HG03571 (cell line): Measurements from ENCODE around the gene JPH3.
"Not testable (repeated sequence)": the region's sequence is repeated elsewhere in the genome, so short reads cannot be mapped to it uniquely, and the experiment has no call there.

Experiments
- ATAC-seq: cut with Tn5 transposase; IDR thresholded peaks from one replicate; pipeline ENCODE4 v1.9.1; 2021; ENCODE audit not compliant: unreplicated experiment

Gene JPH3

GRCh38 chr16:87572959-87573358, 29.3 kb upstream of the JPH3 start:
- ATAC-seq = no peak

- ATAC-seq = no peak
Observed at GRCh38 chr16:87575027-87575804, 27.1 kb upstream of the JPH3 start.

- no peak for ATAC-seq
Observed at GRCh38 chr16:87576171-87576570, 26.1 kb upstream of the JPH3 start.

DNA sequence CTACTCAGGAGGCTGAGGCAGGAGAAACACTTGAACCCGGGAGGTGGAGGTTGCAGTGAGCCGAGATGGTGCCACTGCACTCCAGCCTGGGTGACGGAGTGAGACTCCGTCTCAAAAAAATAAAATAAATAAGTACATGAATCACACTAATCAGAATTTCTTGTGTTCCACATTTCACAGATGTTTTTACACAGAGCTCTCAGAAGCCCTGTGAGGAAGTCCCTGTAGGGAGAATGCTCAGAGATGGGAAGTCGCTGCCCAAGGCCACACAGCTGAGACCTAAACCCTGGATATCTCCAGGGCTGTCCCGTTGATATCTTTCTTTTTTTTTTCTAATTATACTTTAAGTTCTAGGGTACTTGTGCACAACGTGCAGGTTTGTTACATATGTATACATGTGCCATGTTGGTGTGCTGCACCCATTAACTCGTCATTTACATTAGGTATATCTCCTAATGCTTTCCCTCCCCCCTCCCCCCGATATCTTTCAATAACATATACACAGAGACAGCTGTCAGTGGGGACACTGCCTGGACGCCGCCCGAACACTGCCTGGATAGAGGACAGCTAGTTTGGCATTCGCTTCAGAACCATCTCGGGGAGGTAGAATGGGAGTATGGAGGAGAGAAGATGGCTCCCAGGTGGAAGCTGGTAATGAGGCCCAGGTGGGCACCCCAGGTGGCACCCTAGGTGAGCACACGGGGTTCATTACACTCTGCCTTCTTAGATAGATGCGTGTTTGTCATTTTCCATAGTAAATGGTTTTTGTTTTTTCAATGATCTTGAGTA, 24.0 kb upstream of the JPH3 start:
- ATAC-seq = not testable (repeated sequence)

DNA sequence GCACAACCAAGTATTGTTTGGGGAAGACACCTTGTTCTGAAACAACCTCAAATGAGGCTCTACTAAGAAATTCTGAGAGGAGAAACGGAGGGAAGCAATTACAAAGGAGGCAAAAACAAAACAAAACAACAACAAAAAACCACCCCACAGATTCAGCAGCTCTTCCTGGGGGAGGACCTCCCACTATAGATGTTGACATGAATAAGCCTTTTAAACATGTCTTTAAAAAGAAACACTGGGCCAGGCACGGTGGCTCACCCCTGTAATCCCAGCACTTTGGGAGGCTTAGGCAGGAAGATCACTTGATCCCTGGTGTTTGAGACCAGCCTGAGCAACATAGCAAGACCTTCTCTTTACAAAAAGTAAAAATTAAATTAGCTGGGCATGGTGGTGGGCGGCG, 22.6 kb upstream of the JPH3 start:
- ATAC-seq = no peak

DNA sequence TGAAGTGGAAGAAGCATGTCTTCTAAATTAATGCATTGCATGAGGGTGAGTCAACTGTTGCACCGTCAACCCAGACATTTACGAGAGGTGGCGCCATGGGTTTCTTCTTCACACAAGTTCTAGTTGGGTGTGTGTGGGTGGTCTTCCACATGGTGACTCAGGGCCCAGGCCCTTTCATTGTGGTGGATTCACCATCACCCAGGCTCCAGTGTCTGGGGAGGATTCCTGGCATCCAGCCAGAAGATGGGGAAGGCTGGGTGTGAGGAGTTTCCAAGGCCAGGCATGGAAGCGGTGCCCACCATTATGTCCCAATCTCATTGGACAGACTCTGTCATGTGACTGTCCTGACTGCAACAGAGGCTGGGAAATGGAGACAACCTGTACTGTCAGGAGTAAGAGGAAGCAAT, 21.4 kb upstream of the JPH3 start:
- no peak for ATAC-seq

DNA sequence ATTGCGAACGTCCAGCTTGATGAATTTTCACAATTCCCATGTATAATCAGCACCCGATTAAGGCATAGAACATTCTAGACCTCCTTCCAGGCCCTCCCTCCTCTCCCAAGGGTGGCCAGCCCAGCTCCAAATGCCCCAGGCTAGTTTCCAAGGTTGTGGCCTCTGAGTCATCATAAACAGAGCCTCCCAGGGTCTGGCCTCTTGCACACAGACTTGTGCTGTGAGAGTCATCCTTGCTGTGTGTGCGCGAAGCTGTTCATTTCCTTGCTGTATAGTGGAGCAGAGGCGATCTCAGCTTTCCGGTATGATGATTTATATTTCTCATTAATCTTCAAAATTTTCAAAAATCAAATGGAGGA, 20.5 kb upstream of the JPH3 start:
- no peak for ATAC-seq

DNA sequence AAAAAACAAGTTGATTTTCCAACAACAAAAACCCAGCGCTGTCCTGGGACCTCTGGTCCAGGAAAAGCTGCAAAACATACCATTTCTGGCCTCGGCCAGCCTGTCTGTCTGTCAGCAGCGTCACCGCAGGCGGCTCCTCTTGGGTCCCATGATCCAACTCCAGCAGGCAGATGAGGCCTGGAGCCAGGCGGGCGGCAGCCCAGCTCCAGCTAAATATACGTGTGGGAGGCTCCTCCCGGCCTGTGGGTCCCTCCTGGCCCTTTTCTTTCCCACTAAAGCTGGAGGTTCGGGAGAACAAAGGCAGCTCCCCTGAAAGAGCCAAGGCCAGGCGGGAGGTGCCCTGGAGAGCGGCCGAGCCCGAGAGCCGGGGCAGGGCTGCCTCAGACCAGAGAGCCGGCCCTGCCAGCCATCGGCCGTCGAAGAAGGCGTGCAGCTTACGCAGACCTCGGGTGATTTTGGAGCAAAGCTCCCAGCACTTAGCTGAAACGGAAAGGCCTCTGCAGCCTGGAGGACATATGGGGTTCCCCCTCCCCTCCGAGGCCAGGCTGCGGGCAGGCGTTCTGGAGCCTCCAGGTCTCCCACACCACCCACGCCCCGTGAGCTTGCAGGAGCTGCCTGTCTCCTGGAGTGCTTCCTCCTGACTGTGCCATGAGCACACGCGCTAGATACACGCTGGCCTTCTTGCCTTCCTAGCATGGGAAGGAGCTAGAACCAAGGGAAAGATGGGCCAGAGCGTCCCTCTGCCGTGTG, 19.9 kb upstream of the JPH3 start:
- no peak for ATAC-seq

GRCh38 chr16:87582966-87583325, 19.4 kb upstream of the JPH3 start:
- ATAC-seq = no peak

- ATAC-seq = no peak
Observed at GRCh38 chr16:87583453-87584131, 18.7 kb upstream of the JPH3 start.

- ATAC-seq = no peak
Observed at GRCh38 chr16:87584271-87584670, 18.0 kb upstream of the JPH3 start.

GRCh38 chr16:87584975-87585374, 17.3 kb upstream of the JPH3 start:
- no peak for ATAC-seq

DNA sequence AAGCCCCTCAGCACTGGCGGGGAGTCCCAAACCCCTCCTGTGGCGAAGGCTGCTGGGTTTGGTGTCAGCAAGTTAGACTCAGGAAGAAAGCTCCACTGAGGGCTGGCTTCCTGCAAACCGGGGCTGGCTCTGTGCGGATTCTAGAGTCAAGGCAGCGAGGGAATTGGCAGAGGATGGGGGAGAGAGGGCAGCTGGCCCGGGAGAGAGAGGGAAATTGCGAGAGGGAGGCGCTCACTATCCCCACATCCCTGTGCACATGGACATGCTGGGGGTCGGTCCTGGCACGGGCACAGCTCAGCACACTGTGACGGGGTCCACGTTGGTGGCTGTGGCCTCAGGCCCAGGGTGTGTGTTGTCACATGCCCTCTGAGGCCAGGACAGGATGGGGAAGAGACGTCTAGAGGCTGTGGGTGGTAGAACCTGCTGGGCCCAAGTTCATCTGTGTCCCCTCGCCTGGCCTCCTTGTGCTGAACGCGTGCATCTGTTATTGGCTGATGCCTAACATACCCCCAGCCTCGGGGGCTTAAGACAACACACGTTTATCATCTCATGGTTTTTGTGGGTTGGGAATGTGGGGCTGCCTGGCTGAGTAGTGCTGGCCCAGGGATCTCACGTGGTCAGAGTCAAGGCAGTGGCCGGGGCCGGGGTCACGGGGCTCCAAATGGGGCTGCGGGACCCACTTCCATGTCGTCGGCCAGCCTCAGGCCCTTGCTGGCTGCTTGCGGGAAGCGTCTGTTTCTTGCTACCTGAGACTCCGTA, 16.7 kb upstream of the JPH3 start:
- ATAC-seq = no peak

DNA sequence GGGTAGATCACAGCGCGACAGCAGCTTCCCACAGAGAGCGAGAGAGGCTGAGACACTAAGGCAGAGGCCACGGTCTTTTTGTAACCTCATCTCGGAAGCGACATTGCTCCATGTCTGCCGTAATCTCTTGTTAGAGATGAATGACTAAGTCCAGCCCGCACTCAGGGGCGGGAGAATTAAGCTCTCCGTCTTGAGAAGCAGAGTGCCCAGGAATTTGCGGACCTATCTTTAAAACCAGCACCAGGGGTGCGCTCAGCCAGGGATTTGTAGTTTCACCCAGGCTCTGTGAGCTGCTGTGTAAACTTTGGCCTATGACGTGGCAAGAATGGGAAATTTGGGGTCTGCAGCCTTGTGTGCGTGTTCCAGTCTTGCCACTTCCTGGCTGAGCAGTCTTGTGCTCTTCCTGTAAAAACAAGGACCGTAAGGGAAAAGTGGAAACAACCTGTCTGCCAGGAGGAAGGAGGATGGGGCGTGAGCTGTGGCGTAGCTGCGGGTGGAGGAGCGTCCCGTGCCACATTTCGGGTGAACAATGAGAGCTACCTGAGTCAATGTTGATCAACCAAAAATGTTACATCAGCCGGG, 16.0 kb upstream of the JPH3 start:
- ATAC-seq = no peak

- no peak for ATAC-seq
Observed at GRCh38 chr16:87587636-87588035, 14.7 kb upstream of the JPH3 start.

GRCh38 chr16:87592018-87592712, 10.1 kb upstream of the JPH3 start:
- no peak for ATAC-seq

DNA sequence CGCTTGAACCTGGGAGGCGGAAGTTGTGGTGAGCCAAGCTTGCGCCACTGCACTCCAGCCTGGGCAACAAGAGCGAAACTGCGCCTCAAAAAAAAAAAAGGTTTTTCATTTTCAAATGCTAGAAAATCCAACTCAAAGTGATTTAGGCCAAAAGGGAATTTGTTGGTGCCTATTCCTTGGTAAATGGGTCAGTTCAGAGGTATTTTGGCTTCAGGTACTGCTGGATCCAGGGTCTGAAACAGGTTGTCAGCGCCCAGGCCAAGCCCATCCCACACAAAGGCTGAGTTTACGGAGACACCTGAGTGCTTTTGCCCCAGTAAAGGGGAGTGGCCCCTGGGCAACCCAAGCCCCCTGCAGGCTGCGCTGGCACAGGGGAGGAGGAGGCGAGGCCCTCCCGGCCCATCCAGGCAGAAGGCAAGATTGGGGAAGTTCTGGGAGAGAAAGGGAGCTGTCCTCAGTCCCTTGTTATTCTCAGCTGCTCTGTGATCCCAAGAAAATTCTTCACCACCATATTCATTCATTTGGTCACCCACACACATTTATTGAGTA, 8.5 kb upstream of the JPH3 start:
- ATAC-seq = no peak

GRCh38 chr16:87595712-87596111, 6.6 kb upstream of the JPH3 start:
- ATAC-seq = no peak

GRCh38 chr16:87597324-87597830, 4.9 kb upstream of the JPH3 start:
- ATAC-seq = no peak
